Measurements from ENCODE around the gene PDCD11.

Gene PDCD11

GRCh38 chr10:103495321-103495720, 98.9 kb downstream of the PDCD11 start:
- Histone ChIP-seq H3K9ac (ENCODE audit: low read length) (0 out of 2 replicates have a peak overlapping the region, but pooled peaks have one; percentile 92), H3K9me3 (replicated peaks; ENCODE audit: insufficient read depth, low read length) (no peaks in the 10 kb centered on the region), H3K36me3 (replicated peaks; ENCODE audit: insufficient read depth, low read length) (no peaks in the 10 kb centered on the region), H3K27me3 (replicated peaks; ENCODE audit: insufficient read depth, low read length) (no peaks in the 10 kb centered on the region), H4K20me1 (ENCODE audit: insufficient read depth, low read length) (no peaks in the 10 kb centered on the region), H3K27ac (ENCODE audit: low read length) (no peak overlapping the region), H3K4me2 (ENCODE audit: low read depth, low read length) (peak overlapping the region; percentile 94; the same call in 1 of the 2 replicates), H3K4me1 (ENCODE audit: low read length) (peaks cover 60% of the 10 kb centered on the region), H2AFZ (ENCODE audit: low read length) (no peak overlapping the region), H3F3A (ENCODE audit: insufficient read depth, low read length) (peaks cover 50% of the 10 kb centered on the region), H3K4me3 (ENCODE audit: low read length) (no peak overlapping the region), H3K79me2 (ENCODE audit: low read length) (peaks cover 26% of the 10 kb centered on the region), H3K9me2 (replicated peaks; ENCODE audit: insufficient read depth, low read length) (no peaks in the 10 kb centered on the region)
- DNase-seq = no peak
- no peak for TF ChIP-seq EZH2 (optimal IDR thresholded peaks at IDR 0.05; ENCODE audit: low read depth, low read length)
- TF ChIP-seq EZH2phosphoT487 (IDR thresholded peaks at IDR 0.05; ENCODE audit: low read length) = no peak
- TF ChIP-seq CTCF (IDR thresholded peaks at IDR 0.05; ENCODE audit: low read length) = no peak
